NCI-H345 (cell line): ENCODE data around the gene ZBTB7A.
"Not testable (repeated sequence)": the region's sequence is repeated elsewhere in the genome, so short reads cannot be mapped to it uniquely, and the experiment has no call there.

ENCODE experiments used
- DNase-seq: peaks from one replicate; lab custom pipeline; 2025; lab: John Stamatoyannopoulos, UW

Gene ZBTB7A

GRCh38 chr19:4015705-4016402, 50.8 kb downstream of the ZBTB7A start:
- no peak for DNase-seq

- DNase-seq, result no peak
These were observed 51.9 kb downstream of the ZBTB7A start for GRCh38 chr19:4014541-4015491.

- DNase-seq, result no peak
These were observed 52.7 kb downstream of the ZBTB7A start for GRCh38 chr19:4013886-4014540.

- no peak for DNase-seq
These were observed 53.6 kb downstream of the ZBTB7A start for GRCh38 chr19:4012975-4013634.

- DNase-seq, result peak; percentile 46
These were observed 54.4 kb downstream of the ZBTB7A start for GRCh38 chr19:4012092-4012974.

- DNase-seq, result not testable (repeated sequence)
These were observed 55.3 kb downstream of the ZBTB7A start for GRCh38 chr19:4011430-4011829.

GRCh38 chr19:4010808-4011110, 55.9 kb downstream of the ZBTB7A start:
- no peak for DNase-seq

- no peak for DNase-seq
These were observed 56.5 kb downstream of the ZBTB7A start for GRCh38 chr19:4009990-4010807.

- peak; percentile 10 for DNase-seq
These were observed 58.7 kb downstream of the ZBTB7A start for GRCh38 chr19:4007836-4008539.

GRCh38 chr19:4007021-4007835, 59.5 kb downstream of the ZBTB7A start, which contains the start of gene PIAS4:
TSS of gene PIAS4 (plus strand) at chr19:4007736. CDS start at chr19:4007761, 25 bp downstream.
- DNase-seq, result peak; percentile 97

GRCh38 chr19:4005436-4005835, 61.3 kb downstream of the ZBTB7A start:
- DNase-seq, result not testable (repeated sequence)

GRCh38 chr19:4000798-4001197, 65.9 kb downstream of the ZBTB7A start:
- DNase-seq, result not testable (repeated sequence)

- DNase-seq, result not testable (repeated sequence)
These were observed 67.9 kb downstream of the ZBTB7A start for GRCh38 chr19:3998667-3999412.

GRCh38 chr19:3995607-3996006, 71.1 kb downstream of the ZBTB7A start:
- DNase-seq, result no peak
